Mammary epithelial cell (primary cell): Measurements from ENCODE around the gene ZNF609.

ENCODE experiments used
- CTCF ChIP-seq, 2 donors: IDR thresholded peaks in 1 of 2; conservative IDR thresholded peaks in 1 of 2; 2 replicates each; pipeline ENCODE4 v1.5.1; 2011 to 2012; ENCODE audit warnings: inconsistent platforms in 2 of 2, low read length in 2 of 2, mild to moderate bottlenecking in 2 of 2, control low read depth in 1 of 2, low read depth in 1 of 2; ENCODE audit not compliant: insufficient read depth in 1 of 2; ENCODE audit errors: extremely low read depth in 1 of 2
- EZH2 ChIP-seq: IDR thresholded peaks from 2 replicates; pipeline ENCODE4 v1.6.1; 2012; ENCODE audit warnings: low read length, inconsistent platforms, borderline replicate concordance

GRCh38 chr15:64535460-64536243 lies 75.3 kb downstream of the ZNF609 start:
- no peak for TF ChIP-seq CTCF (conservative IDR thresholded peaks at IDR 0.05 in 1 of 2, IDR thresholded peaks at IDR 0.05 in 1 of 2; ENCODE audit: extremely low read depth in 1 of 2, insufficient read depth in 1 of 2, low read depth in 1 of 2, low read length in 2 of 2)
- TF ChIP-seq EZH2, result no peak
